Measurements from ENCODE around the gene DYNC2H1. TPM values are rescaled to one million over a fixed set of nuclear protein-coding genes. Genes with fewer than 3 reads are reported as not detected.

Gene DYNC2H1
- total RNA-seq, 2 donors from 2014 or later: 2.1 to 2.8 TPM

- Histone ChIP-seq H3K36me3 (no peaks in the 10 kb centered on the region), H3K27ac (no peak overlapping the region), H3K9me3 (no peaks in the 10 kb centered on the region), H3K4me3 (no peak overlapping the region), H3K27me3 (no peaks in the 10 kb centered on the region), H3K4me1 (no peaks in the 10 kb centered on the region), H3K9ac (ENCODE audit: low read depth in 2 of 2, low read length in 2 of 2) (no peak overlapping the region)
- no peak for TF ChIP-seq CTCF (IDR thresholded peaks at IDR 0.05)
- intact Hi-C loops (cut with DNase I): no loop called here
- DNase-seq: no peak
Measured at GRCh38 chr11:103070142-103070541, 39.1 kb upstream of the DYNC2H1 start.

GRCh38 chr11:103071008-103071407 is 38.2 kb upstream of the DYNC2H1 start:
- H3K4me1 ChIP-seq: no peaks in the 10 kb centered on the region
- H3K9me3 ChIP-seq: no peaks in the 10 kb centered on the region
- no peak overlapping the region for H3K27ac ChIP-seq
- intact Hi-C loops (cut with DNase I): no loop called here
- no peak for TF ChIP-seq CTCF (IDR thresholded peaks at IDR 0.05)
- DNase-seq: no peak
- no peaks in the 10 kb centered on the region for H3K36me3 ChIP-seq
- H3K4me3 ChIP-seq: no peak overlapping the region
- H3K9ac ChIP-seq (ENCODE audit: low read depth in 2 of 2, low read length in 2 of 2): no peak overlapping the region
- H3K27me3 ChIP-seq: no peaks in the 10 kb centered on the region

- H3K36me3 ChIP-seq: no peaks in the 10 kb centered on the region
- H3K27ac ChIP-seq: no peak overlapping the region
- TF ChIP-seq CTCF (IDR thresholded peaks at IDR 0.05): no peak
- DNase-seq: no peak
- H3K9me3 ChIP-seq: no peaks in the 10 kb centered on the region
- H3K27me3 ChIP-seq: no peaks in the 10 kb centered on the region
- H3K9ac ChIP-seq (ENCODE audit: low read depth in 2 of 2, low read length in 2 of 2): no peak overlapping the region
- no peaks in the 10 kb centered on the region for H3K4me1 ChIP-seq
- no peak overlapping the region for H3K4me3 ChIP-seq
- intact Hi-C loops (cut with DNase I): no loop called here
Measured at GRCh38 chr11:103076361-103076760, 32.9 kb upstream of the DYNC2H1 start.

- no peak for TF ChIP-seq CTCF (IDR thresholded peaks at IDR 0.05)
- Histone ChIP-seq H3K9ac (ENCODE audit: low read depth in 2 of 2, low read length in 2 of 2) (no peak overlapping the region), H3K4me1 (no peaks in the 10 kb centered on the region), H3K27me3 (no peaks in the 10 kb centered on the region), H3K4me3 (no peak overlapping the region), H3K27ac (no peak overlapping the region), H3K36me3 (no peaks in the 10 kb centered on the region), H3K9me3 (no peaks in the 10 kb centered on the region)
- intact Hi-C loops (cut with DNase I): no loop called here
- DNase-seq: no peak
Measured at GRCh38 chr11:103077554-103077953, 31.7 kb upstream of the DYNC2H1 start.

- Histone ChIP-seq H3K4me1 (no peaks in the 10 kb centered on the region), H3K9ac (ENCODE audit: low read depth in 2 of 2, low read length in 2 of 2) (no peak overlapping the region), H3K4me3 (no peak overlapping the region), H3K36me3 (no peaks in the 10 kb centered on the region), H3K27ac (no peak overlapping the region), H3K9me3 (no peaks in the 10 kb centered on the region), H3K27me3 (no peaks in the 10 kb centered on the region)
- no peak for TF ChIP-seq CTCF (IDR thresholded peaks at IDR 0.05)
- intact Hi-C loops (cut with DNase I): no loop called here
- no peak for DNase-seq
Measured at GRCh38 chr11:103078710-103079109, 30.5 kb upstream of the DYNC2H1 start.

GRCh38 chr11:103079833-103080232 is 29.4 kb upstream of the DYNC2H1 start:
- intact Hi-C loops (cut with DNase I): no loop called here
- H3K36me3 ChIP-seq: no peaks in the 10 kb centered on the region

More at GRCh38 chr11:103079833-103080232, 29.4 kb upstream of the DYNC2H1 start:
- Histone ChIP-seq H3K4me1 (no peaks in the 10 kb centered on the region), H3K9ac (ENCODE audit: low read depth in 2 of 2, low read length in 2 of 2) (no peak overlapping the region), H3K27ac (no peak overlapping the region), H3K27me3 (no peaks in the 10 kb centered on the region), H3K9me3 (no peaks in the 10 kb centered on the region), H3K4me3 (no peak overlapping the region)
- no peak for DNase-seq
- TF ChIP-seq CTCF (IDR thresholded peaks at IDR 0.05): no peak
